SW 1271 (cell line): ENCODE data around the gene PSMD13.
"Not testable (repeated sequence)": the region's sequence is repeated elsewhere in the genome, so short reads cannot be mapped to it uniquely, and the experiment has no call there.

Experiments
- DNase-seq, 2 experiments: peaks; one replicate each; lab custom pipeline; 2025; lab: John Stamatoyannopoulos, UW

PSMD13 gene

GRCh38 chr11:250274-250673 is 13.5 kb downstream of the PSMD13 start:
- DNase-seq, result no peak

- DNase-seq, result peak in 1 of 2 experiments; percentile 44
Observed at GRCh38 chr11:250740-251299, 14.0 kb downstream of the PSMD13 start.

- DNase-seq, result no peak
Observed at GRCh38 chr11:251550-251949, 14.8 kb downstream of the PSMD13 start.

- no peak for DNase-seq
Observed at GRCh38 chr11:252666-253065, 15.9 kb downstream of the PSMD13 start.

GRCh38 chr11:253160-253885 is 16.5 kb downstream of the PSMD13 start:
- no peak for DNase-seq

- no peak for DNase-seq
Observed at GRCh38 chr11:253886-254270, 17.1 kb downstream of the PSMD13 start.

- DNase-seq, result no peak
Observed at GRCh38 chr11:255176-255575, 18.4 kb downstream of the PSMD13 start.

GRCh38 chr11:255816-256215 is 19.0 kb downstream of the PSMD13 start:
- no peak for DNase-seq

- no peak for DNase-seq
Observed at GRCh38 chr11:256952-257737, 20.4 kb downstream of the PSMD13 start.

- DNase-seq, result no peak
Observed at GRCh38 chr11:257766-258493, 21.2 kb downstream of the PSMD13 start.

GRCh38 chr11:259413-259812 is 22.6 kb downstream of the PSMD13 start:
- DNase-seq, result no peak

GRCh38 chr11:261624-262023 is 24.8 kb downstream of the PSMD13 start:
- no peak for DNase-seq

- no peak for DNase-seq
Observed at GRCh38 chr11:266676-267439, 30.1 kb downstream of the PSMD13 start.

- DNase-seq, result peak in 1 of 2 experiments; percentile 16
Observed at GRCh38 chr11:267491-267994, 30.8 kb downstream of the PSMD13 start.

- not testable (repeated sequence) for DNase-seq
Observed at GRCh38 chr11:268716-269145, 32.0 kb downstream of the PSMD13 start.

- DNase-seq, result no peak
Observed at GRCh38 chr11:269146-269890, 32.5 kb downstream of the PSMD13 start.

GRCh38 chr11:270451-271318 is 33.9 kb downstream of the PSMD13 start:
- no peak for DNase-seq

- no peak for DNase-seq
Observed at GRCh38 chr11:271319-271715, 34.5 kb downstream of the PSMD13 start.

GRCh38 chr11:272195-272930 is 35.6 kb downstream of the PSMD13 start:
- no peak for DNase-seq
